GM12878 (cell line): ENCODE measurements around the gene COL19A1. TPM values are rescaled to one million over a fixed set of nuclear protein-coding genes. Genes with fewer than 3 reads are reported as not detected.

ENCODE experiments used
- ATAC-seq: fragments of 200-7000 bp; cut with Tn5 transposase; 3 replicates; pipeline ENCODE4 v1.9.1; 2020; ENCODE audit warnings: mild to moderate bottlenecking, moderate library complexity
- BruUV-seq: library from RNA; stranded (reverse); fragments of 400-500 nt; replicated peaks from 2 replicates; lab custom pipeline; 2021; lab: Mats Ljungman, UMichigan
- CTCF ChIA-PET: fragments of 300-600 bp; sonication (Branson Sonifier 250); formaldehyde crosslinking; extraction: SDS; loops from one replicate; lab custom pipeline; 2021; ENCODE audit warnings: inconsistent platforms; lab: Yijun Ruan, JAX
- POLR2A ChIA-PET: fragments of 350-600 bp; formaldehyde crosslinking; extraction: SDS; loops from one replicate; lab custom pipeline; 2021; ENCODE audit warnings: inconsistent platforms; lab: Charles Lee
- RAD21 ChIA-PET: fragments of 300-600 bp; sonication (Branson Sonifier 250); formaldehyde crosslinking; loops from one replicate; lab custom pipeline; 2023; ENCODE audit warnings: antibody characterized with exemption; ENCODE audit not compliant: unreplicated experiment; lab: Charles Lee
- SMC1A ChIA-PET: fragments of 300-600 bp; sonication (Branson Sonifier 250); formaldehyde crosslinking; loops from one replicate; lab custom pipeline; 2023; ENCODE audit not compliant: unreplicated experiment, uncharacterized antibody; lab: Charles Lee
- DNase-seq: peaks from one replicate; pipeline ENCODE4 v3.0.0-alpha.2; 2011; ENCODE audit warnings: low read depth, low spot score
- FAIRE-seq: peaks from 3 replicates; lab custom pipeline; 2011; peaks lifted over from hg19 to GRCh38; lab: Jason Lieb, UNC
- H2AFZ ChIP-seq: 2 replicates; pipeline ENCODE4 v1.6.0; 2011; ENCODE audit warnings: low read depth, low read length, control low read depth; ENCODE audit not compliant: control insufficient read depth
- H3K27ac ChIP-seq: 2 replicates; pipeline ENCODE4 v1.5.1; 2011; ENCODE audit warnings: control low read depth; ENCODE audit not compliant: control insufficient read depth, insufficient read depth
- H3K27me3 ChIP-seq, 2 experiments: replicated peaks in 1 of 2; 2 replicates each; pipeline versions ENCODE4 v1.6.0 to v1.6.1; 2011; ENCODE audit warnings: low read length in 1 of 2; ENCODE audit not compliant: control insufficient read depth in 2 of 2, insufficient read depth in 2 of 2
- H3K36me3 ChIP-seq, 2 experiments: 2 replicates each; pipeline ENCODE4 v1.5.1; 2011; ENCODE audit warnings: low read length in 1 of 2; ENCODE audit not compliant: control insufficient read depth in 2 of 2, insufficient read depth in 2 of 2
- H3K4me1 ChIP-seq: 2 replicates; pipeline ENCODE4 v1.6.1; 2011; ENCODE audit warnings: mild to moderate bottlenecking, low read length, moderate library complexity, mixed read lengths; ENCODE audit not compliant: control insufficient read depth, insufficient read depth
- H3K4me2 ChIP-seq: 2 replicates; pipeline ENCODE4 v1.6.0; 2011; ENCODE audit warnings: control low read depth; ENCODE audit not compliant: control insufficient read depth, insufficient read depth
- H3K4me3 ChIP-seq: fragments of 200-600 bp; sonication (generic); 2 replicates; pipeline ENCODE4 v1.5.1; 2016
- H3K79me2 ChIP-seq: 2 replicates; pipeline ENCODE4 v1.6.0; 2011; ENCODE audit warnings: low read length; ENCODE audit not compliant: control insufficient read depth, insufficient read depth
- H3K9ac ChIP-seq: 2 replicates; pipeline ENCODE4 v1.8.0; 2011; ENCODE audit warnings: low read length, control low read depth, mixed read lengths; ENCODE audit not compliant: control insufficient read depth, insufficient read depth
- H3K9me3 ChIP-seq: replicated peaks from 3 replicates; pipeline ENCODE4 v1.5.1; 2011; ENCODE audit warnings: mild to moderate bottlenecking, low read length; ENCODE audit not compliant: control insufficient read depth, insufficient read depth
- H4K20me1 ChIP-seq: 2 replicates; pipeline ENCODE4 v1.6.0; 2011; ENCODE audit not compliant: control insufficient read depth, insufficient read depth
- BCL3 ChIP-seq: IDR thresholded peaks from 2 replicates; pipeline ENCODE4 v1.6.1; 2011; ENCODE audit warnings: borderline replicate concordance, low read depth, mild to moderate bottlenecking, moderate library complexity, low read length; ENCODE audit not compliant: insufficient read depth, poor library complexity, severe bottlenecking
- ELK1 ChIP-seq: IDR thresholded peaks from 2 replicates; pipeline ENCODE4 v1.6.1; 2012; ENCODE audit warnings: low read depth, low read length, improper control_type of control experiment
- IKZF2 ChIP-seq, 2 experiments: fragments of 450-650 bp; IDR thresholded peaks; 2 replicates each; pipeline ENCODE4 v1.6.1; 2017; ENCODE audit warnings: mild to moderate bottlenecking in 2 of 2, moderate library complexity in 2 of 2
- MYB ChIP-seq: fragments of 150-350 bp; IDR thresholded peaks from 2 replicates; pipeline ENCODE4 v1.6.1; 2014; ENCODE audit warnings: mild to moderate bottlenecking, low read depth, low read length, borderline replicate concordance
- SIN3A ChIP-seq: IDR thresholded peaks from 2 replicates; pipeline ENCODE4 v1.6.1; 2012; ENCODE audit warnings: low read depth, low read length, improper control_type of control experiment
- SMAD1 ChIP-seq: fragments of 450-650 bp; IDR thresholded peaks from 2 replicates; pipeline ENCODE4 v1.6.1; 2018; ENCODE audit warnings: mild to moderate bottlenecking, low read depth; ENCODE audit not compliant: partially characterized antibody
- SMAD5 ChIP-seq: IDR thresholded peaks from 2 replicates; pipeline ENCODE4 v1.6.1; 2016; ENCODE audit warnings: antibody characterized with exemption, low read depth
- ZNF384 ChIP-seq: IDR thresholded peaks from 2 replicates; pipeline ENCODE4 v1.6.1; 2012; ENCODE audit warnings: low read depth, mild to moderate bottlenecking, low read length, improper control_type of control experiment, borderline replicate concordance
- WGBS: methylation state at CpG from one replicate; pipeline ENCODE4 v1.1.6; 2016; ENCODE audit warnings: low lambda C conversion rate; ENCODE audit not compliant: insufficient replicate concordance, insufficient coverage; ENCODE audit errors: missing lambda C conversion rate; 5-methylcytosine and 5-hydroxymethylcytosine counted together
- in situ Hi-C: fragments of 300-500 bp; cut with MboI; formaldehyde crosslinking; loops from 9 replicates; pipeline ENCODE4 v1.14.3; 2018; ENCODE audit warnings: mixed read lengths
- intact Hi-C: fragments of 100-400 bp; cut with micrococcal nuclease; formaldehyde crosslinking; loops from one replicate; pipeline ENCODE4 v1.14.2; 2022; ENCODE audit not compliant: unreplicated experiment
- polyA plus RNA-seq, 11 experiments: library from polyadenylated mRNA; depleted of rRNA in 4 of 11; unstranded in 6 of 11; stranded (reverse) in 5 of 11; fragments of >200 nt; fragmentation: Nextera tagmentation in 4 of 11; fragmentation: Illumina TruSeq in 1 of 11; extraction: Ambion mirVana in 4 of 11; extraction: Trizol in 1 of 11; gene quantifications; 1 replicate in 1 of 11; 2 replicates in 10 of 11; pipeline versions ENCODE4 v1.2.1 to v1.2.3, GENCODE V29; 2011 to 2016; ENCODE audit warnings: inconsistent platforms in 2 of 11, missing spikeins in 2 of 11, low read depth in 1 of 11
- total RNA-seq, 4 experiments: library from RNA; depleted of rRNA in 3 of 4; stranded (reverse); fragments of >200 nt in 3 of 4; fragmentation: Illumina TruSeq in 1 of 4; extraction: Trizol in 1 of 4; gene quantifications; 2 replicates each; pipeline versions ENCODE4 v1.2.1 to v1.2.3, GENCODE V29; 2013 to 2021

Gene COL19A1
- total and polyA plus RNA-seq, 10 of the 15 experiments (the other 5 are each of a cell fraction or from before 2014, with no cell fraction given), result 1.1 to 13.5 (median 4.1) TPM

DNA sequence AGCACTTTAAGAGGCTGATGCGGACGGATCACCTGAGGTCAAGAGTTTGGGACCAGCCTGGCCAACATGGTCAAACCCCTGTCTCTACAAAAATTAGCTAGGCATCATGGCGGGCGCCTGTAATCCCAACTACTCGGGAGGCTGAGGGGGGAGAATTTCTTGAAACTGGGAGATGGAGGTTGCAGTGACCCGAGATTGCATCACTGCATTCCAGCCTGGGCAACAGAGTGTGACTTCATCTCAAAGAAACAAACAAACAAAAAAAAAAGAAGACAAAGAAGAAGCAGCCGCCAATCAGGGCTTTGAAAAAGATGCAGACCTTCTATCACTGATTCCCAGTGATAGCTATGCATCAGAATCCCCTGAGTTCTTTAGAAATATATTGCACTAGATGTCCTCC is 379.8 kb downstream of the COL19A1 start:
- no peak for DNase-seq
- Histone ChIP-seq H3K27me3 (peaks cover 2 to 4% of the 10 kb centered on the region in 2 experiments; a peak in 2 of 4 replicates), H3K4me3 (no peak overlapping the region), H2AFZ (no peak overlapping the region), H3K27ac (no peak overlapping the region), H3K9ac (no peak overlapping the region), H4K20me1 (no peaks in the 10 kb centered on the region), H3K36me3 (no peaks in the 10 kb centered on the region), H3K4me1 (no peaks in the 10 kb centered on the region), H3K4me2 (no peak overlapping the region), H3K9me3 (no peaks in the 10 kb centered on the region), H3K79me2 (no peaks in the 10 kb centered on the region)
- in situ Hi-C loops (no loop called here), intact Hi-C loops (no loop called here)
- 64% methylated on average over 7 of the region's 7 CpGs for WGBS
- RAD21 ChIA-PET, result no interaction called here
- CTCF ChIA-PET, result interaction anchor here (2.5 kb wide), 1 partner anchor 26 kb away, joined by 12 read pairs; no protein-coding TSS in a partner anchor
- SMC1A ChIA-PET, result no interaction called here
- BruUV-seq, result no TSS peak
- no peak for ATAC-seq
- POLR2A ChIA-PET, result no interaction called here
- FAIRE-seq, result no peak
- TF ChIP-seq SIN3A (no peak), ELK1 (no peak), ZNF384 (no peak), MYB (no peak), BCL3 (no peak), IKZF2 (IDR thresholded peaks at IDR 0.05) (no peak), SMAD1 (no peak), SMAD5 (no peak)
